ENCODE measurements around the gene MRPS27. TPM values are rescaled to one million over a fixed set of nuclear protein-coding genes. Genes with fewer than 3 reads are reported as not detected.

The MRPS27 gene
- total and polyA plus RNA-seq, 4 donors: 17.6 to 38.7 (median 34.9) TPM

- no peak for TF ChIP-seq REST (IDR thresholded peaks at IDR 0.05)
- TF ChIP-seq FOXA1 (IDR thresholded peaks at IDR 0.05): no peak
- TF ChIP-seq GABPA (IDR thresholded peaks at IDR 0.05 in 1 of 2, conservative IDR thresholded peaks at IDR 0.05 in 1 of 2): no peak
- no peak for TF ChIP-seq TAF1 (conservative IDR thresholded peaks at IDR 0.05)
- TF ChIP-seq ATF3 (IDR thresholded peaks at IDR 0.05): no peak
- TF ChIP-seq YY1 (IDR thresholded peaks at IDR 0.05): no peak
Observed at GRCh38 chr5:72212171-72212570, 107.9 kb downstream of the MRPS27 start (continued).

- WGBS: 80% methylated on average over 6 of the region's 6 CpGs
- no peaks in the 10 kb centered on the region for H3K9me3 ChIP-seq (ENCODE audit: control insufficient read depth in 4 of 4, low read length in 3 of 4)
- DNase-seq (ENCODE audit: low spot score): no peak
- H3K27ac ChIP-seq (ENCODE audit: low read depth in 1 of 2, low read length in 2 of 2): no peak overlapping the region
- no peaks in the 10 kb centered on the region for H3K36me3 ChIP-seq (ENCODE audit: control insufficient read depth in 4 of 4, insufficient read depth in 3 of 4, low read depth in 1 of 4, low read length in 3 of 4)
- H3K9ac ChIP-seq (ENCODE audit: low read depth in 1 of 2, low read length in 2 of 2): no peak overlapping the region
- no peak for TF ChIP-seq HNF4G (IDR thresholded peaks at IDR 0.05)
- no peak for TF ChIP-seq RAD21 (IDR thresholded peaks at IDR 0.05)
- no peak for TF ChIP-seq HNF4A (conservative IDR thresholded peaks at IDR 0.05)
- no peak for TF ChIP-seq JUND (IDR thresholded peaks at IDR 0.05)
- peak; percentile 8 for TF ChIP-seq NR2F2 (IDR thresholded peaks at IDR 0.05)
- H3K4me3 ChIP-seq (ENCODE audit: low read depth in 1 of 3, low read length in 3 of 3): no peak overlapping the region
- H3K4me1 ChIP-seq (ENCODE audit: control insufficient read depth in 4 of 4, insufficient read depth in 4 of 4, low read length in 3 of 4): no peaks in the 10 kb centered on the region
- no peaks in the 10 kb centered on the region for H3K27me3 ChIP-seq (ENCODE audit: control insufficient read depth in 4 of 4, insufficient read depth in 4 of 4, low read length in 3 of 4)
Observed at GRCh38 chr5:72210888-72211678, 109.0 kb downstream of the MRPS27 start.

- DNase-seq (ENCODE audit: low spot score): no peak
- Histone ChIP-seq H3K27me3 (ENCODE audit: control insufficient read depth in 4 of 4, insufficient read depth in 4 of 4, low read length in 3 of 4) (no peaks in the 10 kb centered on the region), H3K4me1 (ENCODE audit: control insufficient read depth in 4 of 4, insufficient read depth in 4 of 4, low read length in 3 of 4) (no peaks in the 10 kb centered on the region), H3K27ac (ENCODE audit: low read depth in 1 of 2, low read length in 2 of 2) (no peak overlapping the region), H3K9me3 (ENCODE audit: control insufficient read depth in 4 of 4, low read length in 3 of 4) (no peaks in the 10 kb centered on the region), H3K36me3 (ENCODE audit: control insufficient read depth in 4 of 4, insufficient read depth in 3 of 4, low read depth in 1 of 4, low read length in 3 of 4) (no peaks in the 10 kb centered on the region), H3K4me3 (ENCODE audit: low read depth in 1 of 3, low read length in 3 of 3) (no peak overlapping the region), H3K9ac (ENCODE audit: low read depth in 1 of 2, low read length in 2 of 2) (no peak overlapping the region)
- WGBS: 91% methylated on average over 10 of the region's 10 CpGs
- TF ChIP-seq RAD21 (IDR thresholded peaks at IDR 0.05) (no peak), ATF3 (IDR thresholded peaks at IDR 0.05) (no peak), YY1 (IDR thresholded peaks at IDR 0.05) (no peak), ZBTB33 (IDR thresholded peaks at IDR 0.05) (no peak), RXRA (IDR thresholded peaks at IDR 0.05) (no peak), JUND (IDR thresholded peaks at IDR 0.05) (no peak)
Observed at GRCh38 chr5:72209147-72210115, 110.6 kb downstream of the MRPS27 start.

Measured in liver (tissue), 9 donors.